Neural cell (in vitro differentiated cells): ENCODE data around the gene FBXL20. TPM values are rescaled to one million over a fixed set of nuclear protein-coding genes. Genes with fewer than 3 reads are reported as not detected.
A peak's percentile ranks its signal among the peaks of the same experiment; 100 is the strongest.

Source experiments
- H2AFZ ChIP-seq: fragments of 200-600, 300-800 bp; sonication (generic), shearing (Covaris generic); 2 replicates; pipeline ENCODE4 v1.6.0; 2014; ENCODE audit warnings: low read depth, mild to moderate bottlenecking, antibody characterized with exemption, low read length, moderate library complexity
- H3F3A ChIP-seq: fragments of 200-600 bp; shearing (Covaris generic); 2 replicates; pipeline ENCODE4 v1.6.1; 2016; ENCODE audit warnings: mild to moderate bottlenecking, moderate library complexity, mixed read lengths, antibody characterized with exemption, low read length; ENCODE audit not compliant: insufficient read depth, poor library complexity, severe bottlenecking
- H3K27ac ChIP-seq: fragments of 200-600, 300-800 bp; sonication (generic), shearing (Covaris generic); 2 replicates; pipeline ENCODE4 v1.5.1; 2014; ENCODE audit warnings: mild to moderate bottlenecking, low read length, moderate library complexity
- H3K27me3 ChIP-seq: fragments of 300-800, 200-600 bp; sonication (generic), shearing (Covaris generic); 2 replicates; pipeline ENCODE4 v1.6.0; 2014; ENCODE audit warnings: mild to moderate bottlenecking, low read depth, low read length, moderate library complexity; ENCODE audit not compliant: insufficient read depth
- H3K36me3 ChIP-seq: fragments of 300-800, 200-600 bp; sonication (generic), shearing (Covaris generic); 2 replicates; pipeline ENCODE4 v1.5.1; 2014; ENCODE audit warnings: mild to moderate bottlenecking, antibody characterized with exemption, low read length, moderate library complexity; ENCODE audit not compliant: insufficient read depth
- H3K4me2 ChIP-seq: fragments of 300-800, 200-600 bp; sonication (generic), shearing (Covaris generic); 2 replicates; pipeline ENCODE4 v1.6.0; 2014; ENCODE audit warnings: mild to moderate bottlenecking, low read length
- H3K4me3 ChIP-seq: fragments of 300-800, 200-600 bp; sonication (generic), shearing (Covaris generic); 2 replicates; pipeline ENCODE4 v1.5.1; 2014; ENCODE audit warnings: mild to moderate bottlenecking, low read length, moderate library complexity
- H3K79me2 ChIP-seq: fragments of 200-600 bp; shearing (Covaris generic); replicated peaks from 2 replicates; pipeline ENCODE4 v1.6.0; 2014; ENCODE audit warnings: mild to moderate bottlenecking, low read length, moderate library complexity; ENCODE audit not compliant: insufficient read depth
- H3K9ac ChIP-seq: fragments of 300-800, 200-600 bp; sonication (generic), shearing (Covaris generic); 2 replicates; pipeline ENCODE4 v1.6.1; 2016; ENCODE audit warnings: mild to moderate bottlenecking, low read length, mixed read lengths
- H3K9me2 ChIP-seq: fragments of 200-600 bp; shearing (Covaris generic); 2 replicates; pipeline ENCODE4 v1.6.1; 2016; ENCODE audit warnings: mild to moderate bottlenecking, low read length, mixed read lengths; ENCODE audit not compliant: insufficient read depth
- H3K9me3 ChIP-seq: fragments of 200-600, 300-800 bp; sonication (generic), shearing (Covaris generic); 2 replicates; pipeline ENCODE4 v1.6.1; 2016; ENCODE audit warnings: mild to moderate bottlenecking, mixed run types, low read length, moderate library complexity, mixed read lengths
- H4K20me1 ChIP-seq: fragments of 200-600 bp; shearing (Covaris generic); 2 replicates; pipeline ENCODE4 v1.6.1; 2016; ENCODE audit warnings: mild to moderate bottlenecking, mixed run types; ENCODE audit not compliant: insufficient read depth
- CTCF ChIP-seq: fragments of 450-650 bp; IDR thresholded peaks from 2 replicates; pipeline ENCODE4 v1.5.1; 2014; ENCODE audit warnings: antibody characterized with exemption, mild to moderate bottlenecking, moderate library complexity; ENCODE audit not compliant: poor library complexity, severe bottlenecking
- EP300 ChIP-seq: fragments of 450-650 bp; conservative IDR thresholded peaks from 2 replicates; pipeline ENCODE4 v1.6.1; 2014; ENCODE audit warnings: antibody characterized with exemption, mild to moderate bottlenecking, moderate library complexity; ENCODE audit not compliant: poor library complexity, severe bottlenecking
- EZH2 ChIP-seq: fragments of 200-600, 300-800 bp; shearing (Covaris generic), sonication (generic); IDR thresholded peaks from 2 replicates; pipeline ENCODE4 v1.6.1; 2014; ENCODE audit warnings: antibody characterized with exemption, low read length, borderline replicate concordance, mild to moderate bottlenecking; ENCODE audit not compliant: insufficient read depth, poor library complexity, severe bottlenecking
- MXI1 ChIP-seq: fragments of 450-650 bp; conservative IDR thresholded peaks from 2 replicates; pipeline ENCODE4 v1.6.1; 2014; ENCODE audit warnings: antibody characterized with exemption, mild to moderate bottlenecking; ENCODE audit not compliant: poor library complexity, severe bottlenecking
- POLR2AphosphoS5 ChIP-seq: IDR thresholded peaks from 2 replicates; pipeline ENCODE4 v1.6.1; 2012
- RAD21 ChIP-seq: fragments of 450-650 bp; conservative IDR thresholded peaks from 2 replicates; pipeline ENCODE4 v1.6.1; 2014; ENCODE audit warnings: antibody characterized with exemption, mild to moderate bottlenecking, moderate library complexity
- REST ChIP-seq: IDR thresholded peaks from 2 replicates; pipeline ENCODE4 v1.6.1; 2012; ENCODE audit warnings: borderline replicate concordance
- SMC3 ChIP-seq: fragments of 450-650 bp; conservative IDR thresholded peaks from 2 replicates; pipeline ENCODE4 v1.6.1; 2014; ENCODE audit warnings: antibody characterized with exemption, mild to moderate bottlenecking, moderate library complexity; ENCODE audit not compliant: poor library complexity
- TAF1 ChIP-seq: IDR thresholded peaks from 2 replicates; pipeline ENCODE4 v1.6.1; 2012; ENCODE audit warnings: low read depth
- polyA plus RNA-seq: library from polyadenylated mRNA; depleted of rRNA; stranded (reverse); fragments of >200 nt; gene quantifications from 2 replicates; pipeline ENCODE4 v1.2.3, GENCODE V29; 2014

The FBXL20 gene
- polyA plus RNA-seq, 1 donor from 2014 or later: 12.0 TPM

- Histone ChIP-seq H3K79me2 (peaks cover 15% of the 10 kb centered on the region), H3K4me2 (no peak overlapping the region), H3F3A (no peaks in the 10 kb centered on the region), H3K27ac (no peak overlapping the region), H3K9me3 (no peaks in the 10 kb centered on the region), H4K20me1 (no peaks in the 10 kb centered on the region), H2AFZ (no peak overlapping the region), H3K9me2 (no peaks in the 10 kb centered on the region), H3K27me3 (no peaks in the 10 kb centered on the region), H3K36me3 (peaks cover 8% of the 10 kb centered on the region), H3K9ac (no peak overlapping the region), H3K4me3 (no peak overlapping the region)
- TF ChIP-seq CTCF (no peak), MXI1 (no peak), POLR2AphosphoS5 (no peak), TAF1 (no peak), RAD21 (no peak), EZH2 (no peak), EP300 (no peak), REST (no peak), SMC3 (no peak)
Measured at GRCh38 chr17:39404542-39405378, 3.3 kb upstream of the FBXL20 start.

- peaks cover 32% of the 10 kb centered on the region for H3K79me2 ChIP-seq
- no peaks in the 10 kb centered on the region for H4K20me1 ChIP-seq
- H3K27me3 ChIP-seq: no peaks in the 10 kb centered on the region
- peaks cover 1% of the 10 kb centered on the region for H3K36me3 ChIP-seq
- TF ChIP-seq MXI1 (no peak), RAD21 (no peak), CTCF (no peak), EZH2 (no peak), REST (no peak), POLR2AphosphoS5 (no peak), TAF1 (no peak), EP300 (no peak), SMC3 (no peak)
- H3K9me3 ChIP-seq: no peaks in the 10 kb centered on the region
- no peaks in the 10 kb centered on the region for H3K9me2 ChIP-seq
- no peak overlapping the region for H3K4me2 ChIP-seq
- H3K27ac ChIP-seq: no peak overlapping the region
- H2AFZ ChIP-seq: no peak overlapping the region
- no peaks in the 10 kb centered on the region for H3F3A ChIP-seq
- H3K9ac ChIP-seq: no peak overlapping the region
- peak overlapping the region; percentile 99 for H3K4me3 ChIP-seq
Measured at GRCh38 chr17:39402890-39403605, 1.6 kb upstream of the FBXL20 start.
